Loucy (cell line): Measurements from ENCODE around the gene TUBB4B.

Source experiments
- H2AFZ ChIP-seq: fragments of 200-600 bp; sonication (generic); 2 replicates; pipeline ENCODE4 v1.6.0; 2016; ENCODE audit warnings: antibody characterized with exemption, mild to moderate bottlenecking, low read length, moderate library complexity
- H3F3A ChIP-seq: fragments of 200-600 bp; 2 replicates; pipeline ENCODE4 v1.6.0; 2016; ENCODE audit warnings: antibody characterized with exemption, low read depth, mild to moderate bottlenecking
- H3K27me3 ChIP-seq: fragments of 200-600 bp; sonication (generic); 2 replicates; pipeline ENCODE4 v1.6.1; 2014; ENCODE audit warnings: low read length, mild to moderate bottlenecking; ENCODE audit not compliant: insufficient read depth, poor library complexity, severe bottlenecking
- H3K36me3 ChIP-seq: fragments of 200-600 bp; sonication (generic); 2 replicates; pipeline ENCODE4 v1.6.1; 2016; ENCODE audit warnings: low read length; ENCODE audit not compliant: insufficient read depth
- H3K4me1 ChIP-seq: fragments of 200-600 bp; sonication (generic); 2 replicates; pipeline ENCODE4 v1.5.1; 2014; ENCODE audit warnings: low read length, mild to moderate bottlenecking; ENCODE audit not compliant: insufficient read depth, poor library complexity, severe bottlenecking
- H3K4me2 ChIP-seq: fragments of 200-600 bp; sonication (generic); 2 replicates; pipeline ENCODE4 v1.6.0; 2014; ENCODE audit warnings: antibody characterized with exemption, low read length, low read depth, mild to moderate bottlenecking; ENCODE audit not compliant: poor library complexity, severe bottlenecking
- H3K4me3 ChIP-seq: fragments of 200-600 bp; sonication (generic); 2 replicates; pipeline ENCODE4 v1.5.1; 2014; ENCODE audit warnings: low read length, mild to moderate bottlenecking, mixed read lengths; ENCODE audit not compliant: poor library complexity, severe bottlenecking
- H3K79me2 ChIP-seq: fragments of 200-600 bp; sonication (generic); 2 replicates; pipeline ENCODE4 v1.6.1; 2014; ENCODE audit warnings: low read length; ENCODE audit not compliant: insufficient read depth
- H3K9ac ChIP-seq: fragments of 200-600 bp; sonication (generic); 2 replicates; pipeline ENCODE4 v1.6.0; 2014; ENCODE audit warnings: mild to moderate bottlenecking, low read depth, low read length, moderate library complexity; ENCODE audit not compliant: poor library complexity, severe bottlenecking
- H3K9me2 ChIP-seq: fragments of 200-600 bp; sonication (generic); replicated peaks from 2 replicates; pipeline ENCODE4 v1.6.1; 2016; ENCODE audit warnings: low read depth, low read length, mixed read lengths
- H3K9me3 ChIP-seq: fragments of 200-600 bp; sonication (generic); 2 replicates; pipeline ENCODE4 v1.6.1; 2014; ENCODE audit warnings: mild to moderate bottlenecking, antibody characterized with exemption, low read length, low read depth; ENCODE audit not compliant: insufficient read depth
- H4K20me1 ChIP-seq: fragments of 200-600 bp; sonication (generic); 2 replicates; pipeline ENCODE4 v1.6.0; 2014; ENCODE audit warnings: antibody characterized with exemption, low read length, mild to moderate bottlenecking; ENCODE audit not compliant: insufficient read depth, poor library complexity, severe bottlenecking
- CTCF ChIP-seq: fragments of 200-600 bp; sonication (generic); conservative IDR thresholded peaks from 2 replicates; pipeline ENCODE4 v1.5.1; 2014; ENCODE audit warnings: mild to moderate bottlenecking, antibody characterized with exemption, low read length
- EZH2phosphoT487 ChIP-seq: fragments of 200-600 bp; IDR thresholded peaks from 2 replicates; pipeline ENCODE4 v1.6.1; 2018; ENCODE audit warnings: antibody characterized with exemption, mild to moderate bottlenecking, moderate library complexity, borderline replicate concordance

TUBB4B gene

GRCh38 chr9:137192859-137193258, 48.2 kb upstream of the TUBB4B start:
- Histone ChIP-seq H3K9me2 (no peaks in the 10 kb centered on the region), H3K4me3 (no peak overlapping the region), H2AFZ (no peak overlapping the region), H3K4me2 (no peak overlapping the region), H3F3A (peaks cover 8% of the 10 kb centered on the region; the same call in 1 of the 2 replicates), H4K20me1 (peaks cover 20% of the 10 kb centered on the region), H3K27me3 (no peaks in the 10 kb centered on the region), H3K79me2 (peaks cover 40% of the 10 kb centered on the region), H3K9me3 (no peaks in the 10 kb centered on the region), H3K9ac (no peak overlapping the region), H3K36me3 (peaks cover 7% of the 10 kb centered on the region; the same call in 1 of the 2 replicates), H3K4me1 (peaks cover 14% of the 10 kb centered on the region)
- no peak for TF ChIP-seq CTCF
- no peak for TF ChIP-seq EZH2phosphoT487

GRCh38 chr9:137193771-137194170, 47.3 kb upstream of the TUBB4B start:
- Histone ChIP-seq H3K27me3 (no peaks in the 10 kb centered on the region), H3K79me2 (peaks cover 44% of the 10 kb centered on the region), H3K9me3 (no peaks in the 10 kb centered on the region), H3K36me3 (peaks cover 7% of the 10 kb centered on the region; the same call in 1 of the 2 replicates), H3K4me3 (no peak overlapping the region), H4K20me1 (peaks cover 19% of the 10 kb centered on the region), H3F3A (peaks cover 6% of the 10 kb centered on the region; the same call in 1 of the 2 replicates), H2AFZ (no peak overlapping the region), H3K4me2 (peak overlapping the region; percentile 27), H3K9ac (no peak overlapping the region), H3K9me2 (no peaks in the 10 kb centered on the region), H3K4me1 (peaks cover 22% of the 10 kb centered on the region)
- no peak for TF ChIP-seq EZH2phosphoT487
- TF ChIP-seq CTCF = no peak

GRCh38 chr9:137194388-137194787, 46.7 kb upstream of the TUBB4B start:
- Histone ChIP-seq H3K4me2 (peak overlapping the region; percentile 27), H2AFZ (no peak overlapping the region), H3K36me3 (peaks cover 7% of the 10 kb centered on the region; the same call in 1 of the 2 replicates), H3K4me1 (peaks cover 25% of the 10 kb centered on the region), H3K27me3 (no peaks in the 10 kb centered on the region), H4K20me1 (peaks cover 23% of the 10 kb centered on the region), H3K9ac (no peak overlapping the region), H3K79me2 (peaks cover 48% of the 10 kb centered on the region), H3K4me3 (no peak overlapping the region), H3F3A (no peaks in the 10 kb centered on the region), H3K9me2 (no peaks in the 10 kb centered on the region), H3K9me3 (no peaks in the 10 kb centered on the region)
- TF ChIP-seq EZH2phosphoT487 (no peak), CTCF (no peak)
